ENCODE results near the gene BCL2L11. TPM values are rescaled to one million over a fixed set of nuclear protein-coding genes. Genes with fewer than 3 reads are reported as not detected.

The BCL2L11 gene
- total and polyA plus RNA-seq, 11 donors, result 1.9 to 16.2 (median 6.9) TPM

DNA sequence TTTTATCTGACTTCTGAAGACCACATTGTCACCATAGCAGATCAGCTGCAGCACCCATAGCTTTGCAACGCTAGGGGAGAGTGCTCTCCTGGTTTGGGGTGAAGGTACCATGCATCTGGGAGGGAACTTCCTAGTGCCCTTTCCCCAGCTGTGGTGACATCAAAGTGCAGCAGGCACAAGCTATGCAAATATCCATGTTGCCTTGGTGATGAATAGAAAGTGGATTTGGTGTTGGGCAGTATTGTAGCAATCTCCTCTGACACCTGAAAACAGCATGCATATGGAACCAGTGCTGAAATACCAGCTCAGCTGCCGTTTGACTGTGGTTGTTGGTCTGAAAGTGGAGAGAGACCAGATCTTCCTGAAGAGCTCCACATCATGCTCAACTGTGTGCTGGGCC is 37.1 kb downstream of the BCL2L11 start:
- Histone ChIP-seq H3K4me3 (no peak overlapping the region), H3K27me3 (no peaks in the 10 kb centered on the region), H3K4me1 (peaks cover 0 to 32% (median 25%) of the 10 kb centered on the region in 12 donors), H3K27ac (no peak overlapping the region), H3K36me3 (peaks cover 0 to 43% (median 22%) of the 10 kb centered on the region in 9 donors), H3K9me3 (no peaks in the 10 kb centered on the region)
- 89 to 97% (median 93%) methylated on average over 2 of the region's 2 CpGs for WGBS, 4 donors
- no peak for TF ChIP-seq CTCF (IDR thresholded peaks at IDR 0.05)
- no peak for TF ChIP-seq POLR2A (IDR thresholded peaks at IDR 0.05)
- DNase-seq, result no peak
- intact Hi-C loops (cut with DNase I), result no loop called here
- no peak for ATAC-seq

GRCh38 chr2:111159641-111160040 is 38.9 kb downstream of the BCL2L11 start:
- peaks cover 0 to 30% (median 19%) of the 10 kb centered on the region in 9 donors for H3K36me3 ChIP-seq
- no peak overlapping the region for H3K27ac ChIP-seq
- no peaks in the 10 kb centered on the region for H3K9me3 ChIP-seq
- no peak overlapping the region for H3K4me3 ChIP-seq
- DNase-seq (no peak), ATAC-seq (no peak)
- TF ChIP-seq POLR2A (IDR thresholded peaks at IDR 0.05), result no peak
- no peak for TF ChIP-seq CTCF (IDR thresholded peaks at IDR 0.05)
- peaks cover 0 to 41% (median 29%) of the 10 kb centered on the region in 12 donors for H3K4me1 ChIP-seq
- H3K27me3 ChIP-seq, result no peaks in the 10 kb centered on the region
- intact Hi-C loops (cut with DNase I), result loop anchor here in 3 of 10 donors (5.0 to 10.0 kb wide), 2 partner anchors 37 to 75 kb away; partner anchors contain the start of gene BCL2L11 (in 3 of the 3)
- WGBS, 4 donors, result 61 to 77% (median 69%) methylated on average over 5 of the region's 5 CpGs

- no peaks in the 10 kb centered on the region for H3K9me3 ChIP-seq
- 77 to 92% (median 88%) methylated on average over 3 of the region's 3 CpGs for WGBS, 4 donors
- ATAC-seq, result peak in 1 of 4 donors; percentile 6
- H3K36me3 ChIP-seq, result peaks cover 0 to 36% (median 19%) of the 10 kb centered on the region in 9 donors
- intact Hi-C loops (cut with DNase I), result loop anchor here in 3 of 10 donors (5.0 to 10.0 kb wide), 2 partner anchors 38 to 74 kb away; partner anchors contain the start of gene BCL2L11 (in 3 of the 3)
- no peak overlapping the region for H3K4me3 ChIP-seq
- DNase-seq, result no peak
- TF ChIP-seq CTCF (IDR thresholded peaks at IDR 0.05), result no peak
- TF ChIP-seq POLR2A (IDR thresholded peaks at IDR 0.05), result no peak
- no peaks in the 10 kb centered on the region for H3K27me3 ChIP-seq
- H3K27ac ChIP-seq, result no peak overlapping the region
- peaks cover 0 to 47% (median 32%) of the 10 kb centered on the region in 12 donors for H3K4me1 ChIP-seq
Observed at GRCh38 chr2:111160758-111161157, 40.0 kb downstream of the BCL2L11 start.

DNA sequence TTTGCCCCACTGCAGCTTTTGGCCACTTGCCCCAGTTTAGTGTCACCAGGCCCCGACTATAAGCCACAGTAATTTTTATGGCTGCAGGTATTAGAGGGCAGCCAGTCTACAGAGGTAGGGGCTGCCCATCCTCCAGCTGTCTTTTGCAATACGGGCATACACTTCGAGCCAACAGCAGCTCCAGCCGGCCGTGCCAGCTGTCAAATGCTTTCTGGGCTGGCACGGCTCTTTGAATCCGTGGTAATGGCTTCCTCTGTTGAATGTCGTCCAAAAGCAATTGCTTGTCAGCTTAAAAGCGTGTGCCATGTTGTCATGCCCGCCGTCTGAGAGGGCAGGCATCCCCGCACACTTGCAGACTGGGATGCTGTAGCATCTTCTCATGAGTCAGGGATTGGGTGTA is 41.3 kb downstream of the BCL2L11 start:
- TF ChIP-seq CTCF (IDR thresholded peaks at IDR 0.05) (no peak), POLR2A (IDR thresholded peaks at IDR 0.05) (no peak)
- Histone ChIP-seq H3K36me3 (peaks cover 0 to 42% (median 19%) of the 10 kb centered on the region in 9 donors), H3K27me3 (no peaks in the 10 kb centered on the region), H3K27ac (peak overlapping the region in 5 of 12 donors; percentile 9 to 39 (median 30)), H3K4me1 (peaks cover 0 to 47% (median 32%) of the 10 kb centered on the region in 12 donors), H3K9me3 (no peaks in the 10 kb centered on the region), H3K4me3 (no peak overlapping the region)
- ATAC-seq (peak; percentile 69 to 95 (median 91)), DNase-seq (peak; percentile 53 to 82 (median 68))
- 40 to 61% (median 55%) methylated on average over 12 of the region's 12 CpGs for WGBS, 4 donors
- intact Hi-C loops (cut with DNase I), result loop anchor here in 3 of 10 donors (5.0 to 10.0 kb wide), 2 partner anchors 40 to 73 kb away; partner anchors contain the start of gene BCL2L11 (in 3 of the 3)

Measured in heart left ventricle (tissue), 16 donors.